ENCODE data around the gene TRIB2.

The TRIB2 gene

GRCh38 chr2:12754643-12755042, 37.9 kb downstream of the TRIB2 start:
- no peak for DNase-seq

DNA sequence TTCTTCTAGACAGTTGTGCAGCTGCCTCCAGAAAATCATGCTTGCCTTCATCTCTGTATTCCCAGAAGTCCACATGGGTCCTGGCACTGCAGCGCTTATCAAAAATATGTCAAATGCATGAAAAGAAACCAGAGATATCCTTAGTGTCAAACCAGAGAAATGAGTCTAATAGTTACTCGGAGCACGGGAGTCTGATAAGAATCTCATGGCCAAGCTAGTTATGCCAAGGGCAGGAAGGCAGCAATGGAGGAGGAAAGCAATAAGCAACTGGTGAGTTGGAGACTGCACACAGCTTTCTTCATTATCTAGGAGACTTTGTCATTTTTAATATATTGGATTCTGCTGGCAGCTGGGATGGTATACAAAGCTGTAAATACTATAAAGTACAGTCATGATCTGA, 38.6 kb downstream of the TRIB2 start:
- DNase-seq = no peak

DNA sequence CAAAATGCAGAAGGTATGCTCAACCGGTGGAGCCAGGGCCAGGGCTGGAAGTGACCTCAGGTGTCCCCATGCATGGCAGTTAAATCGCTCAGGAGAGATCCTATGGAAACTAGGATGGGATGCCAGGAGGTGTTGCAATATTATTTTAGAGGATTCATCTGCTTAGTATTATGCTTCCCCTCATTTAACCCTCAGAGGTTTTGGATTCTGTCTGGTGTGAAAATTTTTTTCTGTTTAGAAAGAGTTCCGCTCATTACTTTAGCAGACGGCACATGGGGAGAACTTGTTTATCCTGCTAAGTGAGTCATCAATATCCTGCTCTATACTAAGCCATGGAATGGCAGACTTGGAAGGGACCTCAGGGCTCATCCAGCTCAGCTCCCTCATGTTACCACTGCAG, 42.5 kb downstream of the TRIB2 start:
- DNase-seq = no peak

GRCh38 chr2:12761104-12761503, 44.4 kb downstream of the TRIB2 start:
- DNase-seq = no peak

DNA sequence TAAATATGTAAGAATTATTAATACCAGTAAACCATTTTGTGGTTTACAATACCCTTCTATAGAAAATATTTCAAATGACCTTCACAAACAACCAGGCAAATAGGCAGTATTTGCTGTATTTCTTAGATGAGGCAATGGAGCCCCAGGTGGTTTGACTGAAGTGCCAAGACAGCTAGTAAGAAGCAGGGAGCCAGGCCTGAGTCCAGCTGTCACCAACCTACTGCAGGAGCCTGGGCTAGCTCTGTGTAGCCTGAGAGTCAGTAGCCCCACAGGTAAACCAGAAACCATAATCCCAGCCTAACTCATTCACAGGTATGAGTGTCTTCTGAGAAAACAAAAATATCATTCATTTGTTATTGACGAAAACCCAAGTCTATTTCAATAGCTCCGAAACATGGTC, 45.6 kb downstream of the TRIB2 start:
- DNase-seq = no peak

DNA sequence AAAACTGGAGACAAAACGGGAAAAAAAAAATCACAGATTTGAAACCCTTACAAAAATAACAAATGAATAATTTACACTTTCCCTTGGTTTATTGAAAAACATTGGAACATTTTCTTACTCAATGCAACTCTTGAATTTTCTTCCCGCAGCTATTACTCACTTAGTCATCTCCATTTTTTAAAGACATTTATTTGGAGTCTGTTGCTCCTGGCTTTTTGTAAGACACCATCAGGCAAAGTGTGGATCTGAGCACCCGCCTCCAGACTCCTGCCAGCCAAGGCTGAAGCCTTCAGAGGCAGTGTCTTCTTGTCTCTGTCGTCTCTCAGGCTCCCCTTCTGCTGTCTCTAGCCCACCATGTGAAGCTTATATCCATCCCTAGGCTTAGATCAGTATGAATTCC, 46.2 kb downstream of the TRIB2 start:
- DNase-seq = no peak

- no peak for DNase-seq
These were observed 46.8 kb downstream of the TRIB2 start for GRCh38 chr2:12763486-12763885.

DNA sequence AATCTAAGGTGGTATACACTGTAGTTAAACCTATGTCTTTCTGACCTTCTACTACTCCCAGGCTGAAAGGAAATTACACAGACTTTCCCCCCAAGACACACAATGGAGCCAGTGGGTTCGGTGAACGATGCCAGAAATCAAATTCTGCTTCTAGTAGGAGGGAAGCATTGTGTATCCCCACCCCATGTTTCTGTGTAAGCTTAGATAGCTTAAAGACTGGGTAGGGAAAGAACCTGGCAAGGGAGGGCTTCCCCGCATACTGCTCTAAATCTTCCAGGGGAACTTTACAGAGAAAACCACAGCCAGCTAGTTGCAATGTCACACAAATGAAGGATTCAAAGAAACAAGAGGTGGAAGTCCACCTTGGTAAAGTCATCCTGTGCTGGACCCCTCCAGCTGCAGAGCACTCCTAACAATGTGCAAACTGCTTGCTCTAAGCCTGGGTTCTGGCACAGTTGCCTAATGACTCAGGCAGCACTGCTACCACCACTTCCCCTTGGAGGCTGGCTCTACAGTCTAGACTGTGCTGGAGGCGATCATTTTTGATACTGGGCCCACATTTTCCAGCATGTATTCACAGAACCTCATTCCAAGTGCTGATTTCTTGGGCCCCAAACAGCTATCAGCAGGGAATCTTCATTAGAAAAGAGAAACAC, 47.5 kb downstream of the TRIB2 start:
- no peak for DNase-seq

GRCh38 chr2:12764849-12765605, 48.3 kb downstream of the TRIB2 start:
- DNase-seq = no peak

DNA sequence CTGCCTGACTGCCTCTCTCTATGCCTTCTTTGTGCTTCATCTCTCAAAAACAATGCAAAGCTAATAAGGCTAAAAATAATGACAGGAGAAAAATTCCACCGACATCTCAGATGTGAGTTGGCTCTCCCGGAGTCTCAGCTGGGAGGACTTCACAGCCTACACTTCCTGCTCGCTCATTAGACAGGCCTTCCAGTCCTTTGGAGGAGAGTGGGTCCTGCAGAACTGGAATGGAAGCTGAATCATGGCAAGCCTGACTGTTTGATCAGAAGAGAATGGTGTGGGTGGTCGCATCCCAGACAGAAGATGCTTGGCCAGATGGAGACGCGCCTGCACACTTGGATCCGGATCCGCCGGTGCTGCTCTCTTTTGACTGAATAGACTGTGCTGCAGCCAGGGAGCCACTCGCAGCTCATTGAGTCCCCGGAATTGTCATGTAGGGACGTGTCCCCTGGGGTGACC, 49.7 kb downstream of the TRIB2 start:
- no peak for DNase-seq

GRCh38 chr2:12767541-12767940, 50.8 kb downstream of the TRIB2 start:
- DNase-seq = no peak

DNA sequence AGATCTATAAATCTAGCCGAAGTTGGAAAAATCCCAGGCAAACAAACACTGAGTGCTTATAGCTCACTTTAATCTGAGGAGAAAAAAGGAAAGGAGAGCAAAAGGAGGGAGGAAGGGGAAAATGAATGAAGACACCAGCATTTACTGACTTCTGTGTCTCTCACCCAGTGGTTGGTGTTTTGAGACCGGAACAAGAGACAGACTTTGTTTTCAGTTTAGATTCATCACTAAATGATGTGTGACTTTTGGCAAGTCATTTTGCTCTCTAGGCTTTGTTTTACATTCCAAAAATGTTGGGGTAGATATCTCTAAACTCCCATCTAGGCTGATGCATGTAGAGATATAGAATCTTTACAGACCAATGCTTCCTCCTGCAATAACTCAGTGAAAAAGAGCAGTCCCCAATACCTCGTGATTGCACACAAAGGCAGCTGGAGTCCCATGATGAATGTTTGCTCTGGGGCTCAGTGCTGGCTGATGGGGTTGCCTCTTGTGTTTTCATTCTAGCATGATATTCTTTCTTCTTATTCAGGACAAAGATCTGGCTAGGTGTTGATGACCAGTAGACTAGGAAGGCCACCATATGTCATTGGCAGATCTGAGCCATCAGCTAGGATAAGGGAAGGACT, 51.4 kb downstream of the TRIB2 start:
- no peak for DNase-seq

- DNase-seq = no peak
These were observed 52.9 kb downstream of the TRIB2 start for GRCh38 chr2:12769492-12770105.

GRCh38 chr2:12770300-12770968, 53.7 kb downstream of the TRIB2 start:
- no peak for DNase-seq

GRCh38 chr2:12771154-12771553, 54.4 kb downstream of the TRIB2 start:
- no peak for DNase-seq

- DNase-seq = no peak
These were observed 57.1 kb downstream of the TRIB2 start for GRCh38 chr2:12773586-12774394.

DNA sequence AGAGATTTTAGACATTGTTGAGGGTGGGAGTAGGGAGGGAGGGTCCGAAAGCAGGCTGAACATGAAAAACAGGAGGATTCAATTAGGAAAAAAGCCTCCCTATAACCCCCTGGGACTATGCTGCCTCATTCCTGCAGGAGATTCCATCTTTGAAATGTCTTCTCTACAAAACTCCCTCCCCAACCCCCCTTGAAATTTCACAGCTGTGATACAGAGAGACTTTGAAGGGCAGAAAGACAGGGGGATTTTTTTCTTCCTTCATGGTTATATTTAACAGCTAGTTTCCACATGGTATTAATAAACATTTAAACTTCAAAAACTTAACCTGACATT, 57.6 kb downstream of the TRIB2 start:
- no peak for DNase-seq

DNA sequence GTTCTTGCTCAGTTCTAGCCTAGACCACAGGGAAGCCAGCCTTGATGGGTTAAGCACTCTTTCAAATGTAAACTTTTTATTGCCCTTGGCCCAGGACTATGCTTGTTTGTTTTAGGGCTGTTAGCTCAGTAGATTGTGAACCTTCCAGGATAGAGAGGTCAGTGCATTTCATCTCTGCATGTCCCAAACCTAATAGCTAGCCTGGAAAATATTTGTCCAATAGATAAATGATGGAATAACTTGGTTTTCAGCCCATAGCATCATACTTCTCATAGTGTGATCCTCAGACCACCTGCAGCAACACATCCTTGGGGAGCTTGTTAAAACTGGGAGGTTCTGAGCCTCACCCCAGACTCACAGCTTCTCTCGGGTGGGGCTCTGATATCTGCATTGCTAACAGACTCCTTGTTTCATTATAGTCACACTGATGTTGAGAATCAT, 59.8 kb downstream of the TRIB2 start:
- no peak for DNase-seq

DNA sequence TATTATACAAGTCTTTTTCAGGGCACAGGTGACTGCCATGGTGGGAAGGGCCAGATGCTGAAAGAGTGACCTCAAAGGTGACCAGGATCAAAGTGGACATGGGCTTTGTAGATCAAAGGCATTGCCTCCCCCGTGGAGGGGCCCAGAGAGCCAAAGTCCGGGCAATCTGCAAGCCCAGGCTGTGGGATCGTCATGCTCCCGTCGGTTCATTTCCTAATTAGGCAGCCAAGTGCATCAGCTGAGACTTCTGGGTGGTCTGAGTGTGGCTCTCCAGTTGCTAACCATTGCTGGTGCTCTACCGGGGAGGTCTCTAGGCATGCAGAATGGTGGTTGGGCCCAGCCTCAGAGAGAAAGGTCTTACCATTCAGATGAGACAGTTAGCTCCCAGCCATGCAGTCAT, 61.6 kb downstream of the TRIB2 start:
- DNase-seq = no peak

DNA sequence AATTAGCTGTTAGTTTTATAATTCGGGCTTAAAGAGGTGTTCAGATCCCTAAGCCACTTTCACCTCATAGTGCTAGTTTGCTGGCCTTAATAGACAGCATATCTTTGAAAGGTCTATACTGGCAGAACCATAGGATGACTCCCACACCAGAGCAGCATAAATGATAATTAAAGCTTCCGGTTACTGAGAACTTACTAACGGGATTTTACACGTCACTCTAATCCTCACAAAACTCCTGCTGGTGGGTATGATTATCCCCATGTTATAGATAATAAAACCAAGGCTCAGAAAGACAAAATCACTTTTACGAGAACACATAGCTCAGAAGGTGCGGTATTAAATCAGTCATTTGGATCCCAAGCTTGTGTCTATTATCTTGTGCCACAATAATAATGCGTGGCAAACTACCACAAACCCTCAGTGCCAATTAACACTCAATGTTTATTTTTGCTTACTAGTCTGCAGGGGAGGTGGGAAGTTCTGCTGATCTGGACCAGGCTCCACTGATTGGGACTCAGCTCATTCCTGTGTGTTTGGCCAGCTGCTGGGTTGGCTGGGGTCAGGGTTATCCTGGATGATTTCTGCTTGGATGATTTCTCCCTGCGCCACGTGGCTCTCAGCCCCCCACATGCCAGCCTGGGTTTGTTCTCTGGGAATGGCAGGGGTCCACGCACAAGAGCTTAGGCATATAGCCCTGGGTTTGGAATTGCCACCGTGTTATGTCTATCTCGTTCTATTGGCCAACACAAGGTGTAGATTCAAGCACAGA, 62.3 kb downstream of the TRIB2 start:
- DNase-seq = peak; percentile 1

DNA sequence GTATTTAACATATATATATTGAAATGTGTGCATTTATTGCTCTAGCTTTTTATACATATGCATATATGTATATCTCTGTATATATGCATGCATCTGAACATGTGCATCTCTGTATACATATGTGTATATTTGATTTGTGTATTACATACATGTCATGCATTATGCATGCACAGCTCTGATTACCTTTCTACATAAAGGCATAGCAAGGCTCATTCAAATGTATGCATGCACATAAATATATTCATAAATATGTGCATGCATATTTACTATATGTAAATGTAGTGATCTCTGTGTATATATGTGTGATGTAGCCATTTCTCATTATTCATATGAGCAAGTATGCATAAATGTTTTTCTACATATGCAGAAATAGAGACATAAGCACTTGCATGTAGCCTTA, 64.6 kb downstream of the TRIB2 start:
- DNase-seq = no peak

Data from COR-L47 (cell line).